Prostate gland (tissue), 2 donors: Measurements from ENCODE around the gene MEST. TPM values are rescaled to one million over a fixed set of nuclear protein-coding genes. Genes with fewer than 3 reads are reported as not detected.

Experiments
- DNase-seq: peaks from one replicate; pipeline ENCODE4 v3.0.0-alpha.2; 2019; ENCODE audit warnings: low spot score
- H3K27ac ChIP-seq, 2 donors: fragments of 200-600 bp; sonication (generic); 2 replicates each; pipeline ENCODE4 v1.5.1; 2017 to 2019
- H3K27me3 ChIP-seq: fragments of 200-600 bp; sonication (generic); replicated peaks from 2 replicates; pipeline ENCODE4 v1.5.1; 2019; ENCODE audit not compliant: insufficient read depth
- H3K36me3 ChIP-seq, 2 donors: fragments of 200-600 bp; sonication (generic); 1 replicate in 1 of 2; 2 replicates in 1 of 2; pipeline versions ENCODE4 v1.5.1 to v1.8.1; 2017 to 2019
- H3K4me1 ChIP-seq: fragments of 200-600 bp; sonication (generic); replicated peaks from 2 replicates; pipeline ENCODE4 v1.5.1; 2019
- H3K4me3 ChIP-seq, 2 donors: fragments of 200-600 bp; sonication (generic); 2 replicates each; pipeline ENCODE4 v1.5.1; 2017 to 2019
- H3K9me3 ChIP-seq: fragments of 200-600 bp; sonication (generic); 2 replicates; pipeline ENCODE4 v1.5.1; 2017
- POLR2A ChIP-seq: fragments of 450-650 bp; IDR thresholded peaks from one replicate; pipeline ENCODE4 v1.6.1; 2016; ENCODE audit warnings: antibody characterized with exemption, mild to moderate bottlenecking
- POLR2AphosphoS5 ChIP-seq: sonication (generic); formaldehyde crosslinking; IDR thresholded peaks from one replicate; pipeline ENCODE4 v1.6.1; 2017; ENCODE audit warnings: antibody characterized with exemption
- WGBS: methylation state at CpG from one replicate; pipeline ENCODE4 v1.1.5; 2018; 5-methylcytosine and 5-hydroxymethylcytosine counted together
- intact Hi-C: fragments of 100-400 bp; cut with DNase I; formaldehyde crosslinking; loops from one replicate; pipeline ENCODE4 v1.14.2; 2022
- total RNA-seq, 2 donors: library from RNA; depleted of rRNA; stranded (reverse); fragments of >200 nt; gene quantifications; one replicate each; pipeline ENCODE4 v1.1.0, GENCODE V29; 2016
- TF ChIP-seq, protein P1 (sequence below), 4 experiments: fragments of 200-600 bp in 2 of 4; fragments of 450-650 bp in 2 of 4; sonication (generic) in 2 of 4; IDR thresholded peaks; 1 replicate in 3 of 4; 2 replicates in 1 of 4; pipeline ENCODE4 v1.5.1; 2016 to 2019; ENCODE audit warnings: antibody characterized with exemption in 4 of 4, mild to moderate bottlenecking in 2 of 4, moderate library complexity in 2 of 4

Gene MEST
- total RNA-seq, 2 donors from 2014 or later: 31.1 to 41.6 TPM

DNA sequence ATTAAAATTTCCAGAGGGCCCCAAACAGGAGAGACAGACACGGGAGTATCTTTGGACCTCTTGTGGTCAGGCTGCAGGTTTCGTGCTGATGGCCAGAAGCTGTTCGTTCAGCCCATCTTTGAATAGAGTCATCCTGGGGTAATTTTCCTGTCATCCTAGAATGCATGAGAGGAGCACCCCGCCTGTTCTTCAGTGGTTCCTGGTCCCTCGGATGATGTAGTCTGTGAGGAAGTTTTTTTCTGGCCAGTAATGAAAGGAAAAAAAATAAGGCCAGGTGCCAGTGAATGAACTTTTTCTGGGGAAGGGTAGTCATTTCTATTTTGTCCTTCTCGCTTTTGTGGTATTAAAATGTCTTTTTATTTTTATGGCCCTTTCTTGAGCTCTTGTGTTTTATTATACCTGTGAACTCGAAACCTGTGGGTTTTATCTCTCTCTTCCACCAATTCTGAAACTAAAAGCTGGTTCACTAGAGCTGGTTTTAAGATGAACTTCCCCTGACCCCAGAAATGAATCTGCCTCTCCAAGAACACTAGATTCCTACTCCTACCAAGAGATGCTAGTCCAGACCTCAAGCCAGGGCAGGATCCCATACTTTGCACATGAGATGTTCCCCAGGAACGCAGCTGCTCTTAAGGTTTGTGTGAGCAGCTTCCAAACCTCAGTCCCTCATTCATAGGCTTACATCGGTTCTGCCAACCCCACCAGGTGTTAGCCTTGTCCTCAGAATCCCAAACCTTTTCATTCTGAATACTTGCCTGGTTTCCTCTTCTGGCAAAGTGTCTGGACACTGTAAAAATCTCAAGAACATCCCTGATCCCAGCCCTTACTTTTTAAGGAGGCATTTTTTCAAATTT lies 15.4 kb upstream of the MEST start:
- H3K4me1 ChIP-seq: no peaks in the 10 kb centered on the region
- H3K36me3 ChIP-seq: no peaks in the 10 kb centered on the region
- no peak overlapping the region for H3K27ac ChIP-seq
- no peak for DNase-seq
- TF ChIP-seq POLR2A (no peak), POLR2AphosphoS5 (no peak)
- TF ChIP-seq, protein P1, sequence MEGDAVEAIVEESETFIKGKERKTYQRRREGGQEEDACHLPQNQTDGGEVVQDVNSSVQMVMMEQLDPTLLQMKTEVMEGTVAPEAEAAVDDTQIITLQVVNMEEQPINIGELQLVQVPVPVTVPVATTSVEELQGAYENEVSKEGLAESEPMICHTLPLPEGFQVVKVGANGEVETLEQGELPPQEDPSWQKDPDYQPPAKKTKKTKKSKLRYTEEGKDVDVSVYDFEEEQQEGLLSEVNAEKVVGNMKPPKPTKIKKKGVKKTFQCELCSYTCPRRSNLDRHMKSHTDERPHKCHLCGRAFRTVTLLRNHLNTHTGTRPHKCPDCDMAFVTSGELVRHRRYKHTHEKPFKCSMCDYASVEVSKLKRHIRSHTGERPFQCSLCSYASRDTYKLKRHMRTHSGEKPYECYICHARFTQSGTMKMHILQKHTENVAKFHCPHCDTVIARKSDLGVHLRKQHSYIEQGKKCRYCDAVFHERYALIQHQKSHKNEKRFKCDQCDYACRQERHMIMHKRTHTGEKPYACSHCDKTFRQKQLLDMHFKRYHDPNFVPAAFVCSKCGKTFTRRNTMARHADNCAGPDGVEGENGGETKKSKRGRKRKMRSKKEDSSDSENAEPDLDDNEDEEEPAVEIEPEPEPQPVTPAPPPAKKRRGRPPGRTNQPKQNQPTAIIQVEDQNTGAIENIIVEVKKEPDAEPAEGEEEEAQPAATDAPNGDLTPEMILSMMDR (IDR thresholded peaks at IDR 0.05): no peak
- intact Hi-C loops: no loop called here
- WGBS: 43% methylated on average over 9 of the region's 9 CpGs
- H3K27me3 ChIP-seq: no peaks in the 10 kb centered on the region
- H3K4me3 ChIP-seq: no peak overlapping the region
- H3K9me3 ChIP-seq: no peaks in the 10 kb centered on the region

DNA sequence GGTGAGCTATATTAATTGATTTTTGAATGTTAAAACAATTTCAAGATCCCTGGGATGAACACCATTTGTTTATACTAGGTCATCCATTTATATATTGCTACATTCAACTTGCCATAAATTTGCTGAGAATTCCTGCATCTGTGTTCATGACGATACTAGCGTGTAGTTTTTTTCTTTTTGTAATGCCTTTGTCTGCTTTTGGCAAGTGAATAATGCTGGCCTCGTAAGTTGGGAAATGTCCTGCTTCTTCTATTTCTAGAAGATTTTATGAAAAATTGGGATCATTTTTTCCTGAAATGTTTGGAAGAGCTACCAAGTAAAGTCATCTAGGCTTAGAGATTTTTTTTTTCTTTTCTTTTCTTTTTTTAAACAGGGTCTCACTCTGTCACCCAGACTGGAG lies 12.9 kb upstream of the MEST start:
- H3K27ac ChIP-seq: no peak overlapping the region
- TF ChIP-seq, protein P1 (IDR thresholded peaks at IDR 0.05): no peak
- no peak for TF ChIP-seq POLR2A
- no peak for TF ChIP-seq POLR2AphosphoS5
- DNase-seq: no peak
- H3K27me3 ChIP-seq: no peaks in the 10 kb centered on the region
- H3K9me3 ChIP-seq: no peaks in the 10 kb centered on the region
- no peaks in the 10 kb centered on the region for H3K36me3 ChIP-seq
- no peaks in the 10 kb centered on the region for H3K4me1 ChIP-seq
- 73% methylated on average over 3 of the region's 3 CpGs for WGBS
- H3K4me3 ChIP-seq: no peak overlapping the region
- intact Hi-C loops: no loop called here

DNA sequence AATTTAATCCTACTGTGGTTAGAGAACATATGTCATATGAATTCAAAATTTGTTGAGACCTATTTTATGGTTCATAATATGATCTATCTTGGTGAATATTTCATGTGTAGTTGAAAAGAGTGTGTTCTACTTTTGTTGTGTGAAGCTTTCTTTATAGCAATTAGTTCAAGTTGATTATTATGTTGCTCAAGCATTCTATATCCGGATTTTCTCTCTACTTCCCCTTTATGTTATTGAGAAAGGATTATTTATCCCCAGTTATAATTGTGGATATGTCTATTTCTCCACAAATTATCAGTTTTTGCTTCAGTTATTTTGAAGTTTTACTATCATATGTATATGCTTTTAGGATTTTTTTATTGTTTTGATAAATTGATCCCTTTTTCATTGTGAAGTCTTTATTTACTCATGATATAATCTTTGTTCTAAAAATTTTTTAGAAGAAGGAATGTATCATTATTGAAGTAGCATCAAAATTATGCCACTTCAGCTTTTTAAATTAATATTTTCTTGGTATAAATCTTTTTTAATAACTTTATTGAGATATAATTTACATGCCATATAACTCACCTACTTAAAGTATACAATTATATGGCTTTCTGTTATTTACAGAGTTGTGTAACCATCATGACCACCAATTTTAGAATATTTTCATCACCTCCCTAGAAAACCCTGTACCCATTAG lies 12.0 kb upstream of the MEST start:
- H3K4me3 ChIP-seq: no peak overlapping the region
- no peaks in the 10 kb centered on the region for H3K36me3 ChIP-seq
- no peaks in the 10 kb centered on the region for H3K4me1 ChIP-seq
- no peak for DNase-seq
- intact Hi-C loops: no loop called here
- WGBS: 80% methylated on average over 1 of the region's 1 CpG
- H3K27me3 ChIP-seq: no peaks in the 10 kb centered on the region
- TF ChIP-seq POLR2A (no peak), POLR2AphosphoS5 (no peak)
- TF ChIP-seq, protein P1 (IDR thresholded peaks at IDR 0.05): no peak
- no peaks in the 10 kb centered on the region for H3K9me3 ChIP-seq
- no peak overlapping the region for H3K27ac ChIP-seq

DNA sequence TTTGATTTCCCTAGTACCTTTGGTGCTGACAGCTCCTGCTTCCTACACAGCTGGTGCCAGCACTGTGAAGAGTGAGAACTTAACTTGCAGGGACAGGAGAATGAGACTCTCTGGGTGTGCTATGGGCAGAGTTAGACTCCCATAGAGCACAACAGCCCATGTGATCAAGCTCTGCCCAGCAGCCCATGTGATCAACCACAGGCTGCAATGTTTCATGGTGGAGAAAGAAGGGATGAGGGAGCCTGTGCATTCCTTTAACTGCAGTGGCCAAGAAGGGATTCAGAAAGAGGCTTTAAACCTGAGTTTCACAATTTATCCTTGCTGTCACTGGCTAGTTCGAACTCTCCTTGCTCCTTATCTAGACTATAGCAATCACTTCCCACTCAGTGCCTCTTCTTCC lies 10.0 kb upstream of the MEST start:
- DNase-seq: no peak
- Histone ChIP-seq H3K9me3 (no peaks in the 10 kb centered on the region), H3K4me3 (no peak overlapping the region), H3K27ac (no peak overlapping the region), H3K27me3 (no peaks in the 10 kb centered on the region), H3K4me1 (no peaks in the 10 kb centered on the region), H3K36me3 (no peaks in the 10 kb centered on the region)
- TF ChIP-seq POLR2AphosphoS5 (no peak), POLR2A (no peak)
- TF ChIP-seq, protein P1 (IDR thresholded peaks at IDR 0.05): no peak
- 17% methylated on average over 1 of the region's 1 CpG for WGBS
- intact Hi-C loops: no loop called here
